K562 (cell line): ENCODE measurements around the gene AGRP. TPM values are rescaled to one million over a fixed set of nuclear protein-coding genes. Genes with fewer than 3 reads are reported as not detected.

Experiments
- HDAC2 ChIP-seq: fragments of 450-650 bp; IDR thresholded peaks from 2 replicates; pipeline ENCODE4 v1.6.1; 2016; ENCODE audit warnings: mild to moderate bottlenecking
- RHOXF2B ChIP-seq: fragments of 250-450 bp; sonication (Bioruptor Pico); conservative IDR thresholded peaks from 2 replicates; pipeline ENCODE4 v1.5.1; 2021
- SUPT5H ChIP-seq: fragments of 450-650 bp; IDR thresholded peaks from 2 replicates; pipeline ENCODE4 v1.6.1; 2016
- TEAD1 ChIP-seq, 2 experiments: fragments of 450-650 bp in 1 of 2; sonication (generic) in 1 of 2; formaldehyde crosslinking; IDR thresholded peaks; 2 replicates each; pipeline versions ENCODE4 v1.4.0 to v1.8.0; 2020 to 2022; ENCODE audit warnings: mild to moderate bottlenecking in 2 of 2, missing genetic modification reagents in 1 of 2
- ZNF165 ChIP-seq: fragments of 250-450 bp; sonication (Bioruptor Pico); IDR thresholded peaks from 2 replicates; pipeline ENCODE4 v1.4.0; 2020; ENCODE audit warnings: borderline replicate concordance
- ZNF766 ChIP-seq: fragments of 200-800 bp; sonication (Bioruptor generic); conservative IDR thresholded peaks from 2 replicates; pipeline ENCODE4 v1.6.1; 2016; ENCODE audit warnings: missing genetic modification characterization, missing compliant biosample characterization
- polyA plus RNA-seq, 8 experiments: library from polyadenylated mRNA; depleted of rRNA in 4 of 8; stranded (reverse) in 5 of 8; unstranded in 3 of 8; fragments of >200 nt; fragmentation: Nextera tagmentation in 2 of 8; fragmentation: Illumina TruSeq in 1 of 8; extraction: Ambion mirVana in 2 of 8; extraction: Trizol in 1 of 8; gene quantifications; 2 replicates each; pipeline versions ENCODE4 v1.2.1 to v1.2.3, GENCODE V29; 2011 to 2014; ENCODE audit warnings: inconsistent platforms in 1 of 8, missing spikeins in 1 of 8
- total RNA-seq, 7 experiments: library from RNA; depleted of rRNA in 6 of 7; stranded (reverse); fragments of >200 nt in 6 of 7; fragmentation: Illumina TruSeq in 2 of 7; extraction: Trizol in 2 of 7; gene quantifications; 2 replicates each; pipeline versions ENCODE4 v1.2.1 to v1.2.3, GENCODE V29; 2011 to 2021; ENCODE audit warnings: low replicate concordance in 1 of 7
- TF ChIP-seq, protein P1 (sequence below): sonication (generic); formaldehyde crosslinking; IDR thresholded peaks from 2 replicates; pipeline ENCODE4 v1.8.1; 2023; ENCODE audit warnings: missing genetic modification reagents, mild to moderate bottlenecking, borderline replicate concordance
- TF ChIP-seq, protein P2 (sequence below): fragments of 450-650 bp; formaldehyde crosslinking; IDR thresholded peaks from 2 replicates; pipeline ENCODE4 v1.4.0; 2022; ENCODE audit warnings: mild to moderate bottlenecking, moderate library complexity
- TF ChIP-seq, protein P3 (sequence below): fragments of 450-650 bp; IDR thresholded peaks from 2 replicates; pipeline ENCODE4 v1.6.1; 2016; ENCODE audit warnings: low read depth
- TF ChIP-seq, protein P4 (sequence below): fragments of 450-650 bp; formaldehyde crosslinking; IDR thresholded peaks from 2 replicates; pipeline ENCODE4 v1.4.0; 2020; ENCODE audit warnings: mild to moderate bottlenecking, moderate library complexity

AGRP gene
- total and polyA plus RNA-seq, 9 of the 15 experiments (the other 6 are each of a cell fraction or from before 2014, with no cell fraction given) = not detected

DNA sequence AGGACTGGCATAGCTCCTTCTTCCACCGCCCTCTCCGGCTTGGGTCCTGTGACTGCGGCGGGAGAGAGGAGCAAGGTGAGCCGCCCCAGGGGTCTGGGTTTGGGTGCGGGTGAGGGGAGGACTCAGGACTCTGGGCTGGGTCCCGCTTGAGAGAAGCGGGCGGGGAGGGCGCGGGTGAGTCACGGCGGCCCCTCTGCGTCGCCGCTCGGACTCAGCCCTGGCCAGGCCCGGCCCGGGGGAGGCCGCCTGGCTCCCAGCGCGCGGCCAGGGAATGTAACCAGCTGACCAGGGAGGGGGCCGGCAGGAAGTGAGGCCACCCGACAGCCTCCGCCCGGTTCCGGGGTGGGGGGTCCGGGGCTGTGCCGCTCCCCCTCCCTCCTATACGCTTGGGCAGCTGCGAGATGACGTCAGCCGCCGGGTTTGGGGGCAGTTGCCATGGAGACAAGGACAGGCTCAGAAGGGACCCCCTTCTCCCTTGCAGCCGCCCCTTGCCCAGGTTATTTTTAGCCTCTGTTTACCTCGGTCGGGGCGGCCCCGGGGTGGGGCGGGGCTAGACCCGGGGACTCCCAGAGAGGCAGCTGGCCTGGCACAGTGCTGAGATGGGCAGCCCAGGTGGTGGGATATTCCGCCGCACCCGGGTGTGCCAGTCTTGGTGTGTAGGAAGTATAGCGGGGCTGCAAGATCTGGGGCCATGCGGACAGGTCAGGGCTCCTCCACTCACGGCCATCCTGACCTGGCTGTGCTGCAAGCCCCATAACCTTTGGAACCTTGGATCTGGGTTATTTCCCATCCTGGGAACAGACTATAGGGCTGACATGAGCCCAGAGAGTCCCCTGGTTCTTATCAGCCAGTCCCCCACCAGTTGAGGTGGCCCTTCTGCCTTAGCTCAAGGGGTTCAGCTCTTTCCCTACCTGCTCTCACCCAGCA is 46.9 kb upstream of the AGRP start (continued):
- TF ChIP-seq HDAC2 (no peak), ZNF766 (CRISPR knock-in tag) (no peak), TEAD1 (CRISPR knock-in tag; IDR thresholded peaks at IDR 0.05) (0 out of 4 replicates have a peak, but pooled peaks of 1 of the 2 experiments have one; percentile 28), SUPT5H (no peak), RHOXF2B (CRISPR knock-in tag) (no peak), ZNF165 (no peak)
- TF ChIP-seq, protein P1, sequence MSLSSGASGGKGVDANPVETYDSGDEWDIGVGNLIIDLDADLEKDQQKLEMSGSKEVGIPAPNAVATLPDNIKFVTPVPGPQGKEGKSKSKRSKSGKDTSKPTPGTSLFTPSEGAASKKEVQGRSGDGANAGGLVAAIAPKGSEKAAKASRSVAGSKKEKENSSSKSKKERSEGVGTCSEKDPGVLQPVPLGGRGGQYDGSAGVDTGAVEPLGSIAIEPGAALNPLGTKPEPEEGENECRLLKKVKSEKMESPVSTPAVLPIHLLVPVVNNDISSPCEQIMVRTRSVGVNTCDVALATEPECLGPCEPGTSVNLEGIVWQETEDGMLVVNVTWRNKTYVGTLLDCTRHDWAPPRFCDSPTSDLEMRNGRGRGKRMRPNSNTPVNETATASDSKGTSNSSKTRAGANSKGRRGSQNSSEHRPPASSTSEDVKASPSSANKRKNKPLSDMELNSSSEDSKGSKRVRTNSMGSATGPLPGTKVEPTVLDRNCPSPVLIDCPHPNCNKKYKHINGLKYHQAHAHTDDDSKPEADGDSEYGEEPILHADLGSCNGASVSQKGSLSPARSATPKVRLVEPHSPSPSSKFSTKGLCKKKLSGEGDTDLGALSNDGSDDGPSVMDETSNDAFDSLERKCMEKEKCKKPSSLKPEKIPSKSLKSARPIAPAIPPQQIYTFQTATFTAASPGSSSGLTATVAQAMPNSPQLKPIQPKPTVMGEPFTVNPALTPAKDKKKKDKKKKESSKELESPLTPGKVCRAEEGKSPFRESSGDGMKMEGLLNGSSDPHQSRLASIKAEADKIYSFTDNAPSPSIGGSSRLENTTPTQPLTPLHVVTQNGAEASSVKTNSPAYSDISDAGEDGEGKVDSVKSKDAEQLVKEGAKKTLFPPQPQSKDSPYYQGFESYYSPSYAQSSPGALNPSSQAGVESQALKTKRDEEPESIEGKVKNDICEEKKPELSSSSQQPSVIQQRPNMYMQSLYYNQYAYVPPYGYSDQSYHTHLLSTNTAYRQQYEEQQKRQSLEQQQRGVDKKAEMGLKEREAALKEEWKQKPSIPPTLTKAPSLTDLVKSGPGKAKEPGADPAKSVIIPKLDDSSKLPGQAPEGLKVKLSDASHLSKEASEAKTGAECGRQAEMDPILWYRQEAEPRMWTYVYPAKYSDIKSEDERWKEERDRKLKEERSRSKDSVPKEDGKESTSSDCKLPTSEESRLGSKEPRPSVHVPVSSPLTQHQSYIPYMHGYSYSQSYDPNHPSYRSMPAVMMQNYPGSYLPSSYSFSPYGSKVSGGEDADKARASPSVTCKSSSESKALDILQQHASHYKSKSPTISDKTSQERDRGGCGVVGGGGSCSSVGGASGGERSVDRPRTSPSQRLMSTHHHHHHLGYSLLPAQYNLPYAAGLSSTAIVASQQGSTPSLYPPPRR (CRISPR knock-in tag) = no peak
- TF ChIP-seq, protein P2, sequence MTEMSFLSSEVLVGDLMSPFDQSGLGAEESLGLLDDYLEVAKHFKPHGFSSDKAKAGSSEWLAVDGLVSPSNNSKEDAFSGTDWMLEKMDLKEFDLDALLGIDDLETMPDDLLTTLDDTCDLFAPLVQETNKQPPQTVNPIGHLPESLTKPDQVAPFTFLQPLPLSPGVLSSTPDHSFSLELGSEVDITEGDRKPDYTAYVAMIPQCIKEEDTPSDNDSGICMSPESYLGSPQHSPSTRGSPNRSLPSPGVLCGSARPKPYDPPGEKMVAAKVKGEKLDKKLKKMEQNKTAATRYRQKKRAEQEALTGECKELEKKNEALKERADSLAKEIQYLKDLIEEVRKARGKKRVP (CRISPR knock-in tag) = no peak
- TF ChIP-seq, protein P3, sequence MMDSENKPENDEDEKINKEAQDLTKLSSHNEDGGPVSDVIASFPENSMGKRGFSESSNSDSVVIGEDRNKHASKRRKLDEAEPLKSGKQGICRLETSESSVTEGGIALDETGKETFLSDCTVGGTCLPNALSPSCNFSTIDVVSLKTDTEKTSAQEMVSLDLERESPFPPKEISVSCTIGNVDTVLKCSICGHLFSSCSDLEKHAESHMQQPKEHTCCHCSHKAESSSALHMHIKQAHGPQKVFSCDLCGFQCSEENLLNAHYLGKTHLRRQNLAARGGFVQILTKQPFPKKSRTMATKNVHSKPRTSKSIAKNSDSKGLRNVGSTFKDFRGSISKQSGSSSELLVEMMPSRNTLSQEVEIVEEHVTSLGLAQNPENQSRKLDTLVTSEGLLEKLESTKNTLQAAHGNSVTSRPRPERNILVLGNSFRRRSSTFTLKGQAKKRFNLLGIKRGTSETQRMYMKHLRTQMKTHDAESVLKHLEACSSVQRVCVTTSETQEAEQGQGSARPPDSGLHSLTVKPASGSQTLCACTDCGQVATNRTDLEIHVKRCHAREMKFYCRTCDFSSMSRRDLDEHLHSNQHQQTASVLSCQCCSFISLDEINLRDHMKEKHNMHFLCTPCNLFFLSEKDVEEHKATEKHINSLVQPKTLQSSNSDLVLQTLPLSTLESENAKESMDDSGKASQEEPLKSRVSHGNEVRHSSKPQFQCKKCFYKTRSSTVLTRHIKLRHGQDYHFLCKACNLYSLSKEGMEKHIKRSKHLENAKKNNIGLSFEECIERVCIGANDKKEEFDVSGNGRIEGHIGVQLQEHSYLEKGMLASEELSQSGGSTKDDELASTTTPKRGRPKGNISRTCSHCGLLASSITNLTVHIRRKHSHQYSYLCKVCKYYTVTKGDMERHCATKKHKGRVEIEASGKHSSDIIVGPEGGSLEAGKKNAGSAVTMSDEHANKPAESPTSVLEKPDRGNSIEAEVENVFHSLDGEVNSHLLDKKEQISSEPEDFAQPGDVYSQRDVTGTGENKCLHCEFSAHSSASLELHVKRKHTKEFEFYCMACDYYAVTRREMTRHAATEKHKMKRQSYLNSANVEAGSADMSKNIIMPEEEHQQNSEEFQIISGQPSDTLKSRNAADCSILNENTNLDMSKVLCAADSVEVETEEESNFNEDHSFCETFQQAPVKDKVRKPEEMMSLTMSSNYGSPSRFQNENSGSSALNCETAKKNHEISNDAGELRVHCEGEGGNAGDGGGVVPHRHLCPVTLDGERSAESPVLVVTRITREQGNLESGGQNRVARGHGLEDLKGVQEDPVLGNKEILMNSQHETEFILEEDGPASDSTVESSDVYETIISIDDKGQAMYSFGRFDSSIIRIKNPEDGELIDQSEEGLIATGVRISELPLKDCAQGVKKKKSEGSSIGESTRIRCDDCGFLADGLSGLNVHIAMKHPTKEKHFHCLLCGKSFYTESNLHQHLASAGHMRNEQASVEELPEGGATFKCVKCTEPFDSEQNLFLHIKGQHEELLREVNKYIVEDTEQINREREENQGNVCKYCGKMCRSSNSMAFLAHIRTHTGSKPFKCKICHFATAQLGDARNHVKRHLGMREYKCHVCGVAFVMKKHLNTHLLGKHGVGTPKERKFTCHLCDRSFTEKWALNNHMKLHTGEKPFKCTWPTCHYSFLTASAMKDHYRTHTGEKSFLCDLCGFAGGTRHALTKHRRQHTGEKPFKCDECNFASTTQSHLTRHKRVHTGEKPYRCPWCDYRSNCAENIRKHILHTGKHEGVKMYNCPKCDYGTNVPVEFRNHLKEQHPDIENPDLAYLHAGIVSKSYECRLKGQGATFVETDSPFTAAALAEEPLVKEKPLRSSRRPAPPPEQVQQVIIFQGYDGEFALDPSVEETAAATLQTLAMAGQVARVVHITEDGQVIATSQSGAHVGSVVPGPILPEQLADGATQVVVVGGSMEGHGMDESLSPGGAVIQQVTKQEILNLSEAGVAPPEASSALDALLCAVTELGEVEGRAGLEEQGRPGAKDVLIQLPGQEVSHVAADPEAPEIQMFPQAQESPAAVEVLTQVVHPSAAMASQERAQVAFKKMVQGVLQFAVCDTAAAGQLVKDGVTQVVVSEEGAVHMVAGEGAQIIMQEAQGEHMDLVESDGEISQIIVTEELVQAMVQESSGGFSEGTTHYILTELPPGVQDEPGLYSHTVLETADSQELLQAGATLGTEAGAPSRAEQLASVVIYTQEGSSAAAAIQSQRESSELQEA = no peak
- TF ChIP-seq, protein P4, sequence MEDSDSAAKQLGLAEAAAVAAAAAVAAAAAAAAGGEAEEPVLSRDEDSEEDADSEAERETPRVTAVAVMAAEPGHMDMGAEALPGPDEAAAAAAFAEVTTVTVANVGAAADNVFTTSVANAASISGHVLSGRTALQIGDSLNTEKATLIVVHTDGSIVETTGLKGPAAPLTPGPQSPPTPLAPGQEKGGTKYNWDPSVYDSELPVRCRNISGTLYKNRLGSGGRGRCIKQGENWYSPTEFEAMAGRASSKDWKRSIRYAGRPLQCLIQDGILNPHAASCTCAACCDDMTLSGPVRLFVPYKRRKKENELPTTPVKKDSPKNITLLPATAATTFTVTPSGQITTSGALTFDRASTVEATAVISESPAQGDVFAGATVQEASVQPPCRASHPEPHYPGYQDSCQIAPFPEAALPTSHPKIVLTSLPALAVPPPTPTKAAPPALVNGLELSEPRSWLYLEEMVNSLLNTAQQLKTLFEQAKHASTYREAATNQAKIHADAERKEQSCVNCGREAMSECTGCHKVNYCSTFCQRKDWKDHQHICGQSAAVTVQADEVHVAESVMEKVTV = no peak
